DND-41 (cell line): ENCODE results near the gene RASGRF2.

ENCODE experiments used
- EZH2 ChIP-seq: IDR thresholded peaks from 3 replicates; pipeline ENCODE4 v1.6.1; 2012; ENCODE audit warnings: borderline replicate concordance, low read depth, mild to moderate bottlenecking, moderate library complexity, low read length, inconsistent platforms; ENCODE audit not compliant: severe bottlenecking
- TF ChIP-seq, protein P1 (sequence below): IDR thresholded peaks from 2 replicates; pipeline ENCODE4 v1.5.1; 2012; ENCODE audit warnings: borderline replicate concordance, low read length, moderate library complexity, mild to moderate bottlenecking; ENCODE audit not compliant: poor library complexity, severe bottlenecking; ENCODE audit errors: extremely low read depth

DNA sequence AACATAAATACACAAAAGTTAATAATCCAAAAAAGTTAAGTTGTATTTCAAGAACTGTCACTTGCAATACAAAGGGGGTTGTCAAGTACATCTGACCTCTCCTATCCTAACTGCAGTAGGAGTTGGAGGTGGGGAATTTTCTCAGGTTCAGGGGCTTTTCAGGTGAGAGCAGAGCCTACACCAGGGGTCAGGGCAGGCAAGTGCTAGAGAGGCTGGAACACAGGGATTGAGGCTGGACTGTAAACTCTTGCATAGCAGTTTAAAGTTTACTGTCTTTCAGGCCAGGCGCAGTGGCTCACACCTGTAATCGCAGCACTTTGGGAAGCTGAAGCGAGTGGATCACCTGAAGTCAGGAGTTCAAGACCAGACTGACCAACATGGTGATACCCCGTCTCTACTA lies 25.4 kb upstream of the RASGRF2 start:
- TF ChIP-seq, protein P1, sequence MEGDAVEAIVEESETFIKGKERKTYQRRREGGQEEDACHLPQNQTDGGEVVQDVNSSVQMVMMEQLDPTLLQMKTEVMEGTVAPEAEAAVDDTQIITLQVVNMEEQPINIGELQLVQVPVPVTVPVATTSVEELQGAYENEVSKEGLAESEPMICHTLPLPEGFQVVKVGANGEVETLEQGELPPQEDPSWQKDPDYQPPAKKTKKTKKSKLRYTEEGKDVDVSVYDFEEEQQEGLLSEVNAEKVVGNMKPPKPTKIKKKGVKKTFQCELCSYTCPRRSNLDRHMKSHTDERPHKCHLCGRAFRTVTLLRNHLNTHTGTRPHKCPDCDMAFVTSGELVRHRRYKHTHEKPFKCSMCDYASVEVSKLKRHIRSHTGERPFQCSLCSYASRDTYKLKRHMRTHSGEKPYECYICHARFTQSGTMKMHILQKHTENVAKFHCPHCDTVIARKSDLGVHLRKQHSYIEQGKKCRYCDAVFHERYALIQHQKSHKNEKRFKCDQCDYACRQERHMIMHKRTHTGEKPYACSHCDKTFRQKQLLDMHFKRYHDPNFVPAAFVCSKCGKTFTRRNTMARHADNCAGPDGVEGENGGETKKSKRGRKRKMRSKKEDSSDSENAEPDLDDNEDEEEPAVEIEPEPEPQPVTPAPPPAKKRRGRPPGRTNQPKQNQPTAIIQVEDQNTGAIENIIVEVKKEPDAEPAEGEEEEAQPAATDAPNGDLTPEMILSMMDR = peak; percentile 5
- TF ChIP-seq EZH2 = no peak
